B cell (primary cell): ENCODE data around the gene NOTCH4. TPM values are rescaled to one million over a fixed set of nuclear protein-coding genes. Genes with fewer than 3 reads are reported as not detected.

Source experiments
- ATAC-seq: fragments of 200-7000 bp; cut with Tn5 transposase; one replicate; pipeline ENCODE4 v1.10.0; 2021; ENCODE audit warnings: low read depth, mild to moderate bottlenecking, moderate number of reproducible peaks, moderate library complexity
- CTCF ChIA-PET: fragments of 350-600 bp; sonication (Branson Sonifier 250); formaldehyde crosslinking; loops from one replicate; lab custom pipeline; 2021; ENCODE audit warnings: antibody characterized with exemption, inconsistent platforms; lab: Charles Lee
- POLR2A ChIA-PET: fragments of 350-600 bp; sonication (Branson Sonifier 250); formaldehyde crosslinking; loops from one replicate; lab custom pipeline; 2021; ENCODE audit warnings: antibody characterized with exemption; lab: Charles Lee
- DNase-seq: peaks from one replicate; pipeline ENCODE4 v3.0.0; 2013
- H2AFZ ChIP-seq: 2 replicates; pipeline ENCODE4 v1.6.1; 2012; ENCODE audit warnings: mild to moderate bottlenecking, low read depth, low read length; ENCODE audit not compliant: insufficient read depth, poor library complexity, severe bottlenecking
- H3K27ac ChIP-seq, 2 donors: 1 replicate in 1 of 2; 2 replicates in 1 of 2; pipeline ENCODE4 v1.5.1; 2012 to 2013; ENCODE audit warnings: low read length in 2 of 2, mild to moderate bottlenecking in 2 of 2, moderate library complexity in 1 of 2
- H3K27me3 ChIP-seq, 4 experiments: fragments of 200-600 bp in 1 of 4; sonication (generic) in 1 of 4; replicated peaks in 1 of 4; 1 replicate in 2 of 4; 2 replicates in 2 of 4; pipeline versions ENCODE4 v1.6.1 to v1.7.0; 2013 to 2016; ENCODE audit warnings: low read length in 3 of 4, mild to moderate bottlenecking in 2 of 4, mixed read lengths in 1 of 4, moderate library complexity in 1 of 4; ENCODE audit not compliant: insufficient read depth in 4 of 4, control insufficient read depth in 3 of 4; ENCODE audit errors: control extremely low read depth in 1 of 4
- H3K36me3 ChIP-seq, 2 experiments: replicated peaks in 1 of 2; 1 replicate in 1 of 2; 2 replicates in 1 of 2; pipeline versions ENCODE4 v1.6.1 to v1.7.1; 2013; ENCODE audit warnings: low read length in 1 of 2; ENCODE audit not compliant: insufficient read depth in 2 of 2, control insufficient read depth in 1 of 2; ENCODE audit errors: control extremely low read depth in 1 of 2, extremely low read depth in 1 of 2
- H3K4me1 ChIP-seq, 2 donors: fragments of 200-600 bp in 1 of 2; sonication (generic) in 1 of 2; 1 replicate in 1 of 2; 2 replicates in 1 of 2; pipeline versions ENCODE4 v1.5.1 to v1.6.1; 2013 to 2017; ENCODE audit warnings: low read length in 2 of 2; ENCODE audit not compliant: control insufficient read depth in 2 of 2, insufficient read depth in 2 of 2
- H3K4me2 ChIP-seq: replicated peaks from 2 replicates; pipeline ENCODE3; 2012; ENCODE audit warnings: mild to moderate bottlenecking, low read depth, low read length; ENCODE audit not compliant: poor library complexity, severe bottlenecking
- H3K4me3 ChIP-seq, 5 experiments: fragments of 200-600 bp in 1 of 5; sonication (generic) in 1 of 5; 1 replicate in 3 of 5; 2 replicates in 2 of 5; pipeline versions ENCODE4 v1.5.1 to v1.7.0; 2011 to 2016; ENCODE audit warnings: low read length in 4 of 5, mild to moderate bottlenecking in 4 of 5, low read depth in 2 of 5, control low read depth in 1 of 5, moderate library complexity in 1 of 5; ENCODE audit not compliant: insufficient read depth in 1 of 5; ENCODE audit errors: control extremely low read depth in 1 of 5, extremely low read depth in 1 of 5
- H3K79me2 ChIP-seq: fragments of 200-600 bp; sonication (generic); one replicate; pipeline ENCODE4 v1.6.0; 2016; ENCODE audit warnings: low read length; ENCODE audit not compliant: control insufficient read depth, insufficient read depth
- H3K9ac ChIP-seq: fragments of 200-600 bp; sonication (generic); 2 replicates; pipeline ENCODE4 v1.6.1; 2017; ENCODE audit warnings: mild to moderate bottlenecking, low read length, moderate library complexity
- H3K9me3 ChIP-seq, 3 donors: one replicate each; pipeline versions ENCODE4 v1.6.1 to v1.7.1; 2013; ENCODE audit warnings: low read length in 2 of 3; ENCODE audit not compliant: control insufficient read depth in 2 of 3, insufficient read depth in 1 of 3; ENCODE audit errors: control extremely low read depth in 1 of 3
- H4K20me1 ChIP-seq: 2 replicates; pipeline ENCODE4 v1.6.0; 2012; ENCODE audit warnings: mild to moderate bottlenecking, low read length; ENCODE audit not compliant: insufficient read depth, control insufficient read depth, poor library complexity, severe bottlenecking
- H3K27ac Mint-ChIP-seq: one replicate; pipeline ENCODE4 v1.8.0; 2021; ENCODE audit warnings: mixed read lengths
- H3K27me3 Mint-ChIP-seq: one replicate; pipeline ENCODE4 v1.8.0; 2021; ENCODE audit warnings: mixed read lengths
- H3K4me1 Mint-ChIP-seq: one replicate; pipeline ENCODE4 v1.8.0; 2021; ENCODE audit warnings: mixed read lengths
- H3K4me3 Mint-ChIP-seq: one replicate; pipeline ENCODE4 v1.8.0; 2021; ENCODE audit warnings: mixed read lengths
- H3K9me3 Mint-ChIP-seq: one replicate; pipeline ENCODE4 v1.8.0; 2022; ENCODE audit warnings: mixed read lengths; ENCODE audit not compliant: insufficient read depth
- EZH2 ChIP-seq: IDR thresholded peaks from 2 replicates; pipeline ENCODE4 v1.6.1; 2012; ENCODE audit warnings: borderline replicate concordance, low read depth, mild to moderate bottlenecking, moderate library complexity, low read length; ENCODE audit not compliant: insufficient read depth, poor library complexity, severe bottlenecking
- WGBS: methylation state at CpG from one replicate; pipeline ENCODE4 v1.1.5; 2013; ENCODE audit warnings: missing lambda C conversion rate; ENCODE audit not compliant: insufficient coverage; 5-methylcytosine and 5-hydroxymethylcytosine counted together
- intact Hi-C: fragments of 100-400 bp; cut with micrococcal nuclease; formaldehyde crosslinking; loops from one replicate; pipeline ENCODE4 v1.10.0; 2022
- polyA plus RNA-seq: library from polyadenylated mRNA; depleted of rRNA; stranded (reverse); fragments of >200 nt; gene quantifications from 2 replicates; pipeline ENCODE4 v1.2.3, GENCODE V29; 2012
- total RNA-seq, 2 donors: library from RNA; stranded (reverse); fragments of 120-200 nt in 1 of 2; gene quantifications; 1 replicate in 1 of 2; 2 replicates in 1 of 2; pipeline versions ENCODE4 v1.2.3 to v1.2.4, GENCODE V29; 2013 to 2022
- TF ChIP-seq, protein P1 (sequence below): fragments of 200-600 bp; IDR thresholded peaks from one replicate; pipeline ENCODE4 v1.8.0; 2022; ENCODE audit warnings: antibody characterized with exemption, mild to moderate bottlenecking

The NOTCH4 gene
- total and polyA plus RNA-seq, 2 donors (not counting 1 experiment from before 2014, with no cell fraction given): 6.3 to 10.3 TPM

DNA sequence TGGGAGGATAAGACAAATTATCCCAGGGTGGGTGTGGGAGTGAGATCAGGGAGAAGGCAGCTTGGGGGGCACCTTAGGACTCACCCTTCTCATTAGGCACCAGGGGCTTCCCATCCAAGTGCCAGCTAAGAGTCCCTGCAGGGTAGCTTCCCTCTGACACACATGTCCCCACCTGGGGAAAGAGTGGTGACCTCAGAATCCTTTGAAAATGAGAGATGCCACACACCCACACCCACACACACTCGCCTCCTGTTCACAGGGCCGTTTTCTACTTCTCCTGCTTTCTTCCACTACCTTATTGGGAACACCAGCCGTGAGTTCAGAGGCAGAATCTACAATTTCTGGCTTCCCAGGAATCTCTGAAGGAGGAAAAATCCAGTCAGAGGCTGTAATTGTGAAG lies 40.8 kb downstream of the NOTCH4 start:
- Histone ChIP-seq H3K79me2 (peaks cover 36% of the 10 kb centered on the region), H3K4me3 (no peak overlapping the region), H3K27ac (no peak overlapping the region), H3K36me3 (peaks cover 0 to 62% of the 10 kb centered on the region in 2 experiments), H3K9me3 (no peaks in the 10 kb centered on the region), H3K27me3 (no peaks in the 10 kb centered on the region), H4K20me1 (no peaks in the 10 kb centered on the region), H3K4me1 (peaks cover 22 to 27% of the 10 kb centered on the region in 2 donors), H3K9ac (no peak overlapping the region), H3K4me2 (no peak overlapping the region), H2AFZ (no peak overlapping the region)
- CTCF ChIA-PET: interaction anchor here (1.0 kb wide), 1 partner anchor 12 kb away, joined by 3 read pairs; no protein-coding TSS in a partner anchor
- DNase-seq (peak; percentile 7), ATAC-seq (no peak)
- WGBS: 89% methylated on average over 3 of the region's 3 CpGs
- Mint-ChIP-seq H3K4me1 (peaks cover 52% of the 10 kb centered on the region), H3K27me3 (no peaks in the 10 kb centered on the region), H3K4me3 (no peak overlapping the region), H3K27ac (no peak overlapping the region), H3K9me3 (no peaks in the 10 kb centered on the region)
- TF ChIP-seq, protein P1, sequence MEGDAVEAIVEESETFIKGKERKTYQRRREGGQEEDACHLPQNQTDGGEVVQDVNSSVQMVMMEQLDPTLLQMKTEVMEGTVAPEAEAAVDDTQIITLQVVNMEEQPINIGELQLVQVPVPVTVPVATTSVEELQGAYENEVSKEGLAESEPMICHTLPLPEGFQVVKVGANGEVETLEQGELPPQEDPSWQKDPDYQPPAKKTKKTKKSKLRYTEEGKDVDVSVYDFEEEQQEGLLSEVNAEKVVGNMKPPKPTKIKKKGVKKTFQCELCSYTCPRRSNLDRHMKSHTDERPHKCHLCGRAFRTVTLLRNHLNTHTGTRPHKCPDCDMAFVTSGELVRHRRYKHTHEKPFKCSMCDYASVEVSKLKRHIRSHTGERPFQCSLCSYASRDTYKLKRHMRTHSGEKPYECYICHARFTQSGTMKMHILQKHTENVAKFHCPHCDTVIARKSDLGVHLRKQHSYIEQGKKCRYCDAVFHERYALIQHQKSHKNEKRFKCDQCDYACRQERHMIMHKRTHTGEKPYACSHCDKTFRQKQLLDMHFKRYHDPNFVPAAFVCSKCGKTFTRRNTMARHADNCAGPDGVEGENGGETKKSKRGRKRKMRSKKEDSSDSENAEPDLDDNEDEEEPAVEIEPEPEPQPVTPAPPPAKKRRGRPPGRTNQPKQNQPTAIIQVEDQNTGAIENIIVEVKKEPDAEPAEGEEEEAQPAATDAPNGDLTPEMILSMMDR: no peak
- no peak for TF ChIP-seq EZH2
- intact Hi-C loops: no loop called here
- POLR2A ChIA-PET: no interaction called here

DNA sequence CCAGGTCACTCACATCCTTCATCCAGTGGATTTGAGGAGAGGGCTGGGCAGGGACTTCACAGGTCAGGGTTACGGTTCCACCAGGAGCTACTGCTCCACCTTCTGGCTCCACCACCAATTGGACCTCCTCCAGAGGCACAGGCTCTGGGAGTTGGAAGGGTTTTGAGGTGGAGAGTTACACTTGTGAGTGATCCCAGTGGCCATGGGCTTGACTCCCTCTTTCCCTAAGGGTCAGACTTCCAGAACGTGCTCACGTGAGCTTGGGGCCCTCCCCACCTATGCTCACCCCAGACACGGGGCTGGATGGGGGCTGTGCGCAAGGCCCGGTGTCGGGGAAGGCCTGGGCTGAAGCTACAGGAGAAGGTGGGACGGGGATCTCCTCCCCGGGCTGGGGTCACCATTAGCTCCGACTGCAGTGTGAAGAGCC lies 41.3 kb downstream of the NOTCH4 start:
- H3K4me1 Mint-ChIP-seq: peaks cover 52% of the 10 kb centered on the region
- no peak for TF ChIP-seq EZH2
- TF ChIP-seq, protein P1: no peak
- intact Hi-C loops: no loop called here
- Histone ChIP-seq H3K9ac (no peak overlapping the region), H3K4me3 (no peak overlapping the region), H2AFZ (no peak overlapping the region), H3K4me2 (no peak overlapping the region), H3K36me3 (peaks cover 0 to 57% of the 10 kb centered on the region in 2 experiments), H3K27ac (no peak overlapping the region), H3K27me3 (no peaks in the 10 kb centered on the region), H3K79me2 (peaks cover 32% of the 10 kb centered on the region), H3K9me3 (no peaks in the 10 kb centered on the region), H4K20me1 (no peaks in the 10 kb centered on the region), H3K4me1 (peaks cover 17 to 24% of the 10 kb centered on the region in 2 donors)
- 98% methylated on average over 7 of the region's 10 CpGs for WGBS
- ChIA-PET CTCF (interaction anchor here (1.0 kb wide), 1 partner anchor 12 kb away, joined by 3 read pairs; no protein-coding TSS in a partner anchor), POLR2A (interaction anchor here (1.2 kb wide), 1 partner anchor 8 kb away, joined by 4 read pairs; the partner anchor contains the start of gene PBX2)
- DNase-seq (no peak), ATAC-seq (no peak)
- no peaks in the 10 kb centered on the region for H3K9me3 Mint-ChIP-seq
- H3K27ac Mint-ChIP-seq: peak overlapping the region; percentile 41
- no peak overlapping the region for H3K4me3 Mint-ChIP-seq
- H3K27me3 Mint-ChIP-seq: no peaks in the 10 kb centered on the region
